IgD-negative memory B cell (primary cell): Measurements from ENCODE around the gene TJP1. TPM values are rescaled to one million over a fixed set of nuclear protein-coding genes. Genes with fewer than 3 reads are reported as not detected.
"Not testable (repeated sequence)": the region's sequence is repeated elsewhere in the genome, so short reads cannot be mapped to it uniquely, and the experiment has no call there.

Experiments used
- H3K27ac Mint-ChIP-seq, 3 donors: one replicate each; pipeline ENCODE4 v1.8.0; 2020 to 2022; ENCODE audit warnings: mild to moderate bottlenecking in 3 of 3, mixed read lengths in 3 of 3, moderate library complexity in 1 of 3
- H3K27me3 Mint-ChIP-seq: one replicate; pipeline ENCODE4 v1.8.0; 2021; ENCODE audit warnings: mixed read lengths
- H3K36me3 Mint-ChIP-seq: one replicate; pipeline ENCODE4 v1.8.0; 2020; ENCODE audit warnings: mild to moderate bottlenecking, mixed read lengths
- H3K4me1 Mint-ChIP-seq, 3 donors: one replicate each; pipeline ENCODE4 v1.8.0; 2020 to 2022; ENCODE audit warnings: mixed read lengths in 3 of 3, mild to moderate bottlenecking in 1 of 3
- H3K4me3 Mint-ChIP-seq, 4 donors: one replicate each; pipeline ENCODE4 v1.8.0; 2020 to 2022; ENCODE audit warnings: mild to moderate bottlenecking in 4 of 4, mixed read lengths in 4 of 4, moderate library complexity in 3 of 4
- H3K9me3 Mint-ChIP-seq, 3 donors: one replicate each; pipeline ENCODE4 v1.8.0; 2020 to 2021; ENCODE audit warnings: mixed read lengths in 3 of 3, mild to moderate bottlenecking in 1 of 3
- polyA plus RNA-seq: library from polyadenylated mRNA; unstranded; fragments of 300-500 nt; fragmentation: Illumina TruSeq; gene quantifications from one replicate; pipeline ENCODE4 v1.2.3, GENCODE V29; 2021

The TJP1 gene
- polyA plus RNA-seq, 1 donor from 2014 or later = not detected

DNA sequence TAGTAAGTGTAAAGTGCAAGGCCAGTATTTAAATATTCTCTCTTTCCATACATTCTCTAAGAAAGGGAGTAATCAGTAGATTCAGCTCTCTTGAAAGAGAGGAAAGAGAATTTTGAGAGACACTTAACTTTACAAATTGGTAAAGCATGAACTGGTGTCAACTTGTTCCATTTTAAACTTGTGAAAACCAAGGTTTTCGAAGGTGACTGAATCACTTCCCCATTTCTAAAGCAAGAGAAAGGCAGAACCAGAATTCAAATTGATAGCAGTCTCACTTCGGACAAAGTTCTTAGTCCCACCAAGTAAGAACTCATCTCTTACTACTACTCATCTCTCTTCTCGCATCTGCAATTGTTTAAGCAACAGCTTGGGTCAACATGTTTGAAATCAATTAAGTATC, 22.4 kb downstream of the TJP1 start:
- H3K36me3 Mint-ChIP-seq = no peaks in the 10 kb centered on the region
- H3K27me3 Mint-ChIP-seq = peaks cover 2% of the 10 kb centered on the region
- H3K9me3 Mint-ChIP-seq = peaks cover 0 to 10% (median 2%) of the 10 kb centered on the region in 3 donors
- no peaks in the 10 kb centered on the region for H3K4me1 Mint-ChIP-seq
- H3K27ac Mint-ChIP-seq = no peak overlapping the region
- H3K4me3 Mint-ChIP-seq = no peak overlapping the region

DNA sequence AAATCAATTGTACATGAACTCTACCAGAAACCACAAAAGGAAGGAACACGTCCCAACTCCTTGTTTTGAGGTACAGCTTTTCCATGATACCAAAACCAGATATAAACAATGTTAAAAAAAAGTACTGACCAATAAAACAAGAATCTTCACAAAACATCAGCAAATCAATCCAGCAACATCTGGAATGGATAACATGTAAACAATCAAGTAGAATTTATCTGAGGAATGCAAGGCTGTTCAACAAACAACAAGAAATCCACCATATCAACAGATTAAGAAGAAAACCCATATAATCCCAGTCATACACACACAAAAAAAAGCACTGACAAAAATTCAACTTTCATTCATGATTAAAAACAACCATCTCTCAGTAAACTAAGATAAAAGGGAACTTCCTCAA, 26.7 kb downstream of the TJP1 start:
- H3K9me3 Mint-ChIP-seq = peaks cover 2 to 7% (median 7%) of the 10 kb centered on the region in 3 donors
- peaks cover 3% of the 10 kb centered on the region for H3K27me3 Mint-ChIP-seq
- no peak overlapping the region for H3K4me3 Mint-ChIP-seq
- H3K36me3 Mint-ChIP-seq = peaks cover 2% of the 10 kb centered on the region
- no peaks in the 10 kb centered on the region for H3K4me1 Mint-ChIP-seq
- no peak overlapping the region for H3K27ac Mint-ChIP-seq

DNA sequence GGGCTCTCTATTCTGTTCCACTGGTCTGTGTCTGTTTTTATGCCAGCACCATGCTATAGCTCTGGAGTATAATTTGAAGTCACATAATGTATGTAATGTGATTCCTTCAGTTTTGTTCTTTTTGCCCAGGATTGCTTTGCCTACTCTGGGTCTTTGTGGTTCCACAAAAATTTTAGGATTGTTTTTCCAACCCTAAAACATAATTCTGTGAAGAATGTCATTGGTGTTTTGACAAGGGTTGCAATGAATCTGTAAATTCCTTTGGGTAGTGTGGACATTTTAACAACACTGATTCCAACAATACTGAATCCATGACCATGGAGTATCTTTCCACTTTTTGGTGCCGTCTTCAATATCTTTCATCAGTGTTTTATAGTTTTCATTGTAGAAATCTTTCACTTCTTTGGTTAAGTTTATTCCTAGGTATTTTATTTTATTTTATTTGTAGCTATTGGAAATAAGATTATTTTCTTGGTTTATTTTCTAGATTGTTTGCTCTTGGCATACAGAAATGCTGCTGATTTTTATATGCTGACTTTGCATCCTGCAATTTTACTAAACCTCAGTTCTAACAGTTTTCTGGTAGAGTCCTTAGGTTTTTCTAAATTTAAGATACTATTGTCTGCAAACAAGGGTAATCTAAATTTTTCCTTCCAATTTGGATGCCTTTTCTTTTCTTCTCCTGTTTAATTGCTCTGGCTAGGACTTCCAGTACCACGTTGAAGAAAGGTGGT, 29.7 kb downstream of the TJP1 start:
- no peak overlapping the region for H3K27ac Mint-ChIP-seq
- H3K9me3 Mint-ChIP-seq = peaks cover 2 to 7% (median 7%) of the 10 kb centered on the region in 3 donors
- H3K4me1 Mint-ChIP-seq = no peaks in the 10 kb centered on the region
- H3K4me3 Mint-ChIP-seq = no peak overlapping the region
- peaks cover 2% of the 10 kb centered on the region for H3K36me3 Mint-ChIP-seq
- H3K27me3 Mint-ChIP-seq = peaks cover 3% of the 10 kb centered on the region

DNA sequence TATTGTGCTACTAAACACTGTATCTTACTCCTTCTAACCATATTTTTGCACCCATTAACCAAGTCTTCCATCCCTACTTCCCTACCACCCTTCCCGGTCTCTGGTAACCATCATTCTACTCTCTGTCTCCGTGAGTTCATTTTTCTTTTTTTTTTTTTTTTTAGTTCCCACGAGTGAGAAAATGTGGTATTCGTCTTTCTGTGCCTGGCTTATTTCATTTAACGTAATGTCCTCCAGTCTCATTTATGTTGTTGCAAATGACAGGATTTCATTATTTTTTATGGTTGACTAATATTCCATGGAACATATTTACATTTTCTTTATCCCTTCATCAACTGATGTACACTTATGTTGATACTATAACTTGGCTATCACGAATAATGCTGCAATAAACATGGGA, 31.7 kb downstream of the TJP1 start:
- peaks cover 2 to 7% (median 3%) of the 10 kb centered on the region in 3 donors for H3K9me3 Mint-ChIP-seq
- no peaks in the 10 kb centered on the region for H3K4me1 Mint-ChIP-seq
- H3K36me3 Mint-ChIP-seq = peaks cover 2% of the 10 kb centered on the region
- no peak overlapping the region for H3K27ac Mint-ChIP-seq
- no peak overlapping the region for H3K4me3 Mint-ChIP-seq
- H3K27me3 Mint-ChIP-seq = peaks cover 1% of the 10 kb centered on the region

DNA sequence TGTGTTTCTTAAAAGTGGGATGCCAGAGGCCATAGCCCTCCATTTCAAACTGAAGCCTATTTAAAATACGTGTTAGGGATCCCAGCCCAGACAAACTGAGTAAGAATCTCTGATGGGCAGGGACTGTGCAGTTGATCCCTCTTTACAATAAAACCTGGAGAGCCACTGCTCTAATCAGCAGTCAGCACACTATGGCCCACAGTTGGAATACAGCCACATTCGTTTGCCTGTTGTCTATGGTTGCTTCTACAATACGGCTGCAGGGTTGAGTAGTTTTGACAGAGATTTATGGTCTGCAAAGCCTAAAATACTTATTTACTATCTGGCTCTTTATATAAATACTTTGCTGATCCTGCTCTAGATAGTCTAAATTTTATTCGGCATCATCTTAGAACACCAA, 32.4 kb downstream of the TJP1 start:
- H3K4me1 Mint-ChIP-seq = no peaks in the 10 kb centered on the region
- no peak overlapping the region for H3K4me3 Mint-ChIP-seq
- H3K27ac Mint-ChIP-seq = no peak overlapping the region

DNA sequence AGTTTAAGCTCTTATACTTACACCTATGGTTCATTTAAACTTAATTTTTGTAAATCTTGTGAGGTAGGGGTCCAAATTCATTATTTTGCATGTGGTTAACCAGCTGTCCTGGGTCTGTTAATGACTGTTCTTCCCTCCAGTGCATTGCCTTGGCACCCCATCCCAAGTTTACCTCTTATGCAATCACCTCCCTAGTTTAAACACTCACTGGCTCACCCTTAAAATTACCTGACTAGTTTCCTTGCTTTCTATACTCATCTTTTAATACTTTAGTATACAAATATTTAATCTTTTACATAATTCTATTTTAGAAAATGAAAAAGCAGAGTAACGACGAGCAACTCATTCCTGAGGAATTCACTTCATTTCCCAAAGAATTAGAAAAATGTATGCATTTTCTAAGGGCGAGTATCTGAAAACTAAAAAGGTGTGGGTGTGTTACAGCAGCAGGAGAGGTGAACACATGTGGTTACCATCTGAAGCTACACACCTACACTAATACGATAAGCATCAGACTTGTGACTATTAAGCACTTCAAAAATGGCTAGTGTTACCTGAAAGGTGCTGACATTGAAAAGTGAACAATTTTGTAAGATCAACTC, 33.7 kb downstream of the TJP1 start:
- H3K9me3 Mint-ChIP-seq = peaks cover 2 to 7% (median 3%) of the 10 kb centered on the region in 3 donors
- H3K27me3 Mint-ChIP-seq = no peaks in the 10 kb centered on the region
- H3K4me3 Mint-ChIP-seq = no peak overlapping the region
- H3K36me3 Mint-ChIP-seq = peaks cover 2% of the 10 kb centered on the region
- no peak overlapping the region for H3K27ac Mint-ChIP-seq
- H3K4me1 Mint-ChIP-seq = no peaks in the 10 kb centered on the region

More for the DNA sequence above, 32.4 kb downstream of the TJP1 start:
- Mint-ChIP-seq H3K9me3 (peaks cover 2 to 7% (median 3%) of the 10 kb centered on the region in 3 donors), H3K27me3 (peaks cover 1% of the 10 kb centered on the region), H3K36me3 (peaks cover 2% of the 10 kb centered on the region)

DNA sequence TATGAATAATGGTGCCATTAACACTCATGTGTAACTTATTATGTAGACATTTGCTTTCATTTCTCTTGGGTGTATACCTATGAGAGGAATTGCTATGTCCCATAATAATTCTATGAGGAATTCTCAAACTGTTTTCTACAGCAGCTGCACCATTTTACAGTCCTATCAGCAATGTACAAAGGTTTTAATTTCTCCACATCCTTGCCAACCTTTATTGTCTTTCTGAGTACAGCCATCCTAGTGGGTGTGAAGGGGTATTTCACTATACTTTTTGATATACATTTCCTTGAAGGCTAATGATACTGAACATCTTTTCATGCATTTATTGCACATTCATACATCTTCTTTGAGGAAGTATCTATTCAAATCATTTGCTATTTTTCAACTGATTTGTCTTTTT, 34.5 kb downstream of the TJP1 start:
- peaks cover 0 to 7% (median 3%) of the 10 kb centered on the region in 3 donors for H3K9me3 Mint-ChIP-seq
- no peaks in the 10 kb centered on the region for H3K27me3 Mint-ChIP-seq
- H3K36me3 Mint-ChIP-seq = no peaks in the 10 kb centered on the region
- no peak overlapping the region for H3K4me3 Mint-ChIP-seq
- no peaks in the 10 kb centered on the region for H3K4me1 Mint-ChIP-seq
- no peak overlapping the region for H3K27ac Mint-ChIP-seq

DNA sequence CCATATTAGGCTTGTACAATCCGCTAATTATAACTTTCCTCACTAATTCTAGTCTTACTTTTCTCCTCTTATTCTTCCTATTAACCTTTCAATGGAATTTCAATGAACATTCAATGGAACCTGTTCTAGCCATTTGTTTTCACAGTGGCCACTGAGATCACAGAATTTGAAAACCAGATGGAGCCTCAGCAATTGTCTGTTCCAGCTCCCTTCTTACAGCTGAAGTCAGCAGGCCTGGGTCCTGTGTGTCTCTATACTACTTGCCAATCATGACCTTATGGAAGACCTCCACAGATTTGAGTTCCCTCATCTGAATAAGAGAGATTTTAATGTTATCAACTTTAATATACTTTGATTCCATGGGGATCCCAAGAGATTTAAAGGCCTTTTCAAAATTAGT, 36.6 kb downstream of the TJP1 start:
- Mint-ChIP-seq H3K27ac (no peak overlapping the region), H3K4me3 (no peak overlapping the region), H3K9me3 (peaks cover 0 to 5% (median 0%) of the 10 kb centered on the region in 3 donors), H3K27me3 (no peaks in the 10 kb centered on the region), H3K36me3 (no peaks in the 10 kb centered on the region), H3K4me1 (no peaks in the 10 kb centered on the region)

DNA sequence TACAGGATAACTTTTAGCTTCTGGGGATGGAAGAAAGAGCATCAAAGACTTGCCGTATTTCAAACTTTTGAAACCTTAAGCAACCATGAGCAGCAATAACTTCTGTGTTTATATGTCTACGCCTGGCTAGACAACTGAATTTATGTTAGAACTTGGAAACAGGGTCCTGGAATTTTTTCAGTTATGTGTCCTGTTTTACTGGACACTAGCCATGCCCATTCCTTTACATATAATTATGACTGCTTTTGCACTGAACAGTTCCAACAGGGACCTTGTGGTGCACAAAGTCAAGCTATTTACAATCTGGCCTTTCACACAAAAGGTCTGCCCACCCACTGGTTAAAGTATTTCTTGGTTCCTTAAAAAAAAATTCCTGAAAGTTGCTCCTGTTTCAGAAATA, 37.1 kb downstream of the TJP1 start:
- H3K36me3 Mint-ChIP-seq = no peaks in the 10 kb centered on the region

DNA sequence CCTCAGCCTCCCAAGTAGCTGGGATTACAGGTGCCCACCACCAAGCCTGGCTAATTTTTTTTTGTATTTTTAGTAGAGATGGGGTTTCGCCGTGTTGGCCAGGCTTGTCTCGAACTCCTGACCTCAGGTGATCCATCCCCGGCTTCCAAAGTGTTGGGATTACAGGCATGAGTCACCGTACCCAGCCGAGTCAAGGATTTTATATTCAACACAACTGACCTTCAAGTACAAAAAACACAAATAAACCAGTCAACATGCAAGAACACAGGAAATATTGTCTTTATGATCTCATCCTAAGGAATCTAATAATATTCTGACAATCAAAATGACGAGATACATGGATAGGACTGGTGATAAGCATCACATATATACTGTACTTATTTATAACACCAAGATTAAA, 37.9 kb downstream of the TJP1 start:
- H3K36me3 Mint-ChIP-seq = no peaks in the 10 kb centered on the region
- no peak overlapping the region for H3K4me3 Mint-ChIP-seq
- peaks cover 0 to 5% (median 0%) of the 10 kb centered on the region in 3 donors for H3K9me3 Mint-ChIP-seq
- H3K27ac Mint-ChIP-seq = no peak overlapping the region
- no peaks in the 10 kb centered on the region for H3K4me1 Mint-ChIP-seq
- H3K27me3 Mint-ChIP-seq = no peaks in the 10 kb centered on the region

More for the DNA sequence above, 37.1 kb downstream of the TJP1 start:
- no peaks in the 10 kb centered on the region for H3K27me3 Mint-ChIP-seq
- H3K9me3 Mint-ChIP-seq = peaks cover 0 to 5% (median 0%) of the 10 kb centered on the region in 3 donors
- H3K27ac Mint-ChIP-seq = no peak overlapping the region
- H3K4me3 Mint-ChIP-seq = no peak overlapping the region
- no peaks in the 10 kb centered on the region for H3K4me1 Mint-ChIP-seq

DNA sequence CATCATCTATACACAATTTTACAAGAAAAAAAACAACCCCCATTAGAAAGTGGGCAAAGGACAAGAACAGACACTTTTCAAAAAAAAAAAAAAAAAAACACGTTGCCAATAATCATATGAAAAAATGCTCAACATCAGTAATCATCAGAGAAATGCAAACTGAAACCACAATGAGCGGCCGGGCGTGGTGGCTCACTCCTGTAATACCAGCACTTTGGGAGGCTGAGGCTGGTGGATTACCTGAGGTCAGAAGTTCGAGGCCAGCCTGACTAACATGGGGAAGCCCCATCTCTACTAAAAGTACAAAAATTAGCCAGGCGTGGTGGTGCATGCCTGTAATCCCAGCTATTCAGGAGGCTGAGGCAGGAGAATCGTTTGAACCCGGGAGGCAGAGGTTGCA, 39.5 kb downstream of the TJP1 start:
- H3K4me1 Mint-ChIP-seq, H3K4me3 Mint-ChIP-seq, H3K27me3 Mint-ChIP-seq, H3K36me3 Mint-ChIP-seq, H3K9me3 Mint-ChIP-seq, H3K27ac Mint-ChIP-seq: not testable (repeated sequence)

DNA sequence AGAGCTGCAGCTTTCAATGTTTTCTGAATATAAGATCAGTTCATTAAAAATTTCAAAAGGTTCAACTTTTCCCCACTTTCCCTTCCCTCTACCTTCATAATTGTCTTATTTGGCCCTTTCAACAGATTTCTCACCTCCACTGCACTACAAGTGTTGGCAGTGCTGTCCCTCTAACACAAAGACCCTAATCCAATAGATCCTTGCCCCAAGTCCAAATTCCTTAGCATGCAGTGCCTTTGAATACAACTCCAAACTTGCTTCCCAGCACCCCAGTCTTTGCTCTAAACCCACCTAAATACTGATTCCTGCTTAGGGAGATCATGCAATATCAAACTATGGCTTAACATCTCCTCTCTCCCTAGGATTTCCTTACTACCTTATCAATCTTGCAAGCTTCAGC, 43.9 kb downstream of the TJP1 start:
- Mint-ChIP-seq H3K4me1 (no peaks in the 10 kb centered on the region), H3K27me3 (peaks cover 1% of the 10 kb centered on the region), H3K4me3 (no peak overlapping the region), H3K27ac (no peak overlapping the region), H3K9me3 (peaks cover 0 to 5% (median 0%) of the 10 kb centered on the region in 3 donors), H3K36me3 (peaks cover 2% of the 10 kb centered on the region)

DNA sequence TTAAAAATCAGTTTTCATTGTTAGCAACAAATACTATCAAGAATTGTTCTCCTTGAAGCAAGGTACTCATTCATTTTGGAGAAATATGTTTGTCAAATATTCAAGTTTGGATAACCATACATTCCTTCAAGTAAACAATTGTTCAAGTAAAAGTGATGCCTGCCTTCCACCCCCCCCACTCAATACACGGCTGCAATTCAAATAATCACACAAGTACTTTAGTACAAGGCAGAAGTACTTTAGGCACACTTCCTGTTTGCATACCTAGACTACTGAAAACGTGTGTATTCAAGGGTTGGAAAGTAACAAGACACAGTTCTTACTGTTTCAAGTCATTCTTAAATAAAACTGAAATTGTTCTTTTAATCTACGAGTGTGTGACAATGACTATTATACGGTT, 45.4 kb downstream of the TJP1 start:
- Mint-ChIP-seq H3K4me3 (no peak overlapping the region), H3K27me3 (peaks cover 3% of the 10 kb centered on the region), H3K36me3 (peaks cover 2% of the 10 kb centered on the region), H3K4me1 (no peaks in the 10 kb centered on the region), H3K9me3 (peaks cover 0 to 4% (median 0%) of the 10 kb centered on the region in 3 donors), H3K27ac (no peak overlapping the region)

DNA sequence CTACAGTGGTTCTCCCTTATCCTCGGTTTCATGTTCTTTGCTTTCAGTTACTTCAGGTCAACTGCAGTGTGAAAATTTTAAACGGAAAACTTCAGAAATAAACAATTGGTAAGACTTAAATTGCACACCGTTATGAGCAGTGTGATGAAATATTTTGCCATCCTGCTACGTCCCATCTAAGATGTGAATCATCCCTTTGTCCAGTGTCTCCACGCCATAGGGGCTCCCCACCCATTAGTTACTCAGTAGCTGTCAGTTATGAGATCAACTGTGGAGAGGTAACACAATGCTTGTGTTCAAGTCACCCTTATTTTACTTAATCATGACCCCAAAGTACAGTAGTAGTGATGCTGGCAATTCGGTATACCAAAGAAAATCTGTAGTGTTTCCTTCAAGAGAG, 47.4 kb downstream of the TJP1 start:
- Mint-ChIP-seq H3K4me3 (no peak overlapping the region), H3K4me1 (no peaks in the 10 kb centered on the region), H3K36me3 (peaks cover 2% of the 10 kb centered on the region), H3K27ac (no peak overlapping the region), H3K9me3 (no peaks in the 10 kb centered on the region), H3K27me3 (peaks cover 3% of the 10 kb centered on the region)

DNA sequence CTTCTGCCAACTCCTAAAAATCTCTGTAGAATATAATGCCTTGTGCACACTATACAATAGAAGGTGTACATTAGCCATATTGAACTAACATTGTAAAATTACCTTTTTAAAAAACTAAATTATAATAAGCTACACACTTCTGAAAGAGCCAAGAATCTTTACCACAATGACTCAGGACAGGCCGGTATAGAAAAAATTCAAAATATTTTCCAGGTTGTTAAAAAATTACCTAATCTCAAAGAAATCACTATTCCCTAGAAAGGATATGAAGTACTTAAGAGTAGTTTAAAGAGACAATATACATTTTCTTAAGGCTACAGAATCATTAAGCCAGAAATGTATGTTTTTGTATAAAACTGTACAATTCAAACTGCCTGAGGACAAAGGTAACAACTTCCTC, 48.5 kb downstream of the TJP1 start:
- Mint-ChIP-seq H3K27me3 (peaks cover 3% of the 10 kb centered on the region), H3K27ac (no peak overlapping the region), H3K4me3 (no peak overlapping the region), H3K9me3 (no peaks in the 10 kb centered on the region), H3K36me3 (peaks cover 2% of the 10 kb centered on the region), H3K4me1 (no peaks in the 10 kb centered on the region)

DNA sequence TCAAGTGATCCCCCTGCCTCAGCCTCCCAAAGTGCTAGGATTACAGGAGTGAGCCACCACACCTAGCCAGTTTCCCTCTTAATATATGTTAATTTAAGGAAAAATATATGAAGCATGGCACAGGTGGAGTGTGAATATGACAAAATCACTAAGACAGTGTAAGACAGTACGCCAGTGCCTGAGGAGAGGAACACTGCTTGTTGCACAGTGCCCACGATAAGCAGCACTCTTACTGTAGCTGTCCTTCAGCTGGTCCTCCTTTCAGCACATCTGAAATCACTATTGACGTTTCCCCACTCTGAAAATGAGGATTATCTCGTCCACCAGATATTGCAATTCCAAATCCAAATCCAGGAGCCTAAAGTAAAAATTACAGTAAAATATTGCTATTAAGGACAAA, 49.3 kb downstream of the TJP1 start:
- H3K9me3 Mint-ChIP-seq = no peaks in the 10 kb centered on the region
- H3K27me3 Mint-ChIP-seq = peaks cover 3% of the 10 kb centered on the region
- no peak overlapping the region for H3K4me3 Mint-ChIP-seq
- no peak overlapping the region for H3K27ac Mint-ChIP-seq
- H3K36me3 Mint-ChIP-seq = peaks cover 2% of the 10 kb centered on the region
- H3K4me1 Mint-ChIP-seq = no peaks in the 10 kb centered on the region
